Activated T-helper 1 cell treated with anti-CD3 and anti-CD28 coated beads, Interleukin-2, amount 50 U/mL, for 16 hours (primary cell): ENCODE measurements around the gene EGF.

ENCODE experiments used
- DNase-seq, 2 donors: peaks; one replicate each; pipeline ENCODE4 v3.0.0-alpha.2; 2020; ENCODE audit warnings: low read depth in 1 of 2, low spot score in 1 of 2

The EGF gene

DNA sequence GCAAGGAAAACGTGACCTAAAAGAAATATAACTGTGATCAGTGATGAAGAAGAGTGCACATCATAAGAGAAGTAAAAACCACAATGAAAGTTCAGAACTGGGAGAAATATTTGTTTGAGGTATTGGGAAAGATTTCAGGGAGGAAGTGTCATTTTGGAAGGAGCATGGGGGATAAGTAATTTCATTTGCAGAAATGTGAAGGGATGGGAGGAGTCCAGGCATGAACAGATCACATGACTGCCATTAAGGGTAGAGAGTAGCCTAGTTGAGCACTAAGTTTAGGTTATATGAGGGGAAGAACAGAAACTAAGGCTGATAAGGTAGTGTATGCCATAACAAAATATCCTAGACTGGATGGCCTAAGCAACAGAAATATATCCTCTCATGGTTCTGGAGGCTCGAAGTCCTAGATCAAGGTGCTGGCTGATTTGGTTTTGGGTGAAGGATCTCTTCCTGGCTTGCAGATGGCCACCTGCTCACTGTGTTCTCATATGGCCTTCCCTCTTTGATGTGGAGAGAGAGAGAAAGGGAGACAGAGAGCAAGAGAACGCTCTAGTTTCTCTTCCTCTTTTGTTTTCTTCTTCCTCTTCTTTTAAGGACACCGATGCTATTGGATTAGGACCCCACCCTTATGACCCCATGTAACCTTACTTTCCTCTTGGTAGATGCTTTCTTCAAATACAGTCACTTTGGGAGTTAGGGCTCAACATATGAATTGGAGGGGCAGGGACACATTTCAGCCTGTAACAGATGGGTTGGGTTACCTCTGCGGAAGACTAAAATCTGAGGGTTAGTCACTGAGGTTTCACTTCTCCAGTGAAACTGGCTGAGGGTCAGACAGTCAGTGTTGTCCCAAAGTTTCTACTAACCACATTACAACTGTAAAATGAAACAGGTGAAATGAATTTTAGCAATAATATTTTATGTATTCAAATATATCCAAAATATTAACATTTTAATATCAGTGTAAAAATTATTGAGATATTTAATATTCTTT, 77.9 kb downstream of the EGF start:
- no peak for DNase-seq

DNA sequence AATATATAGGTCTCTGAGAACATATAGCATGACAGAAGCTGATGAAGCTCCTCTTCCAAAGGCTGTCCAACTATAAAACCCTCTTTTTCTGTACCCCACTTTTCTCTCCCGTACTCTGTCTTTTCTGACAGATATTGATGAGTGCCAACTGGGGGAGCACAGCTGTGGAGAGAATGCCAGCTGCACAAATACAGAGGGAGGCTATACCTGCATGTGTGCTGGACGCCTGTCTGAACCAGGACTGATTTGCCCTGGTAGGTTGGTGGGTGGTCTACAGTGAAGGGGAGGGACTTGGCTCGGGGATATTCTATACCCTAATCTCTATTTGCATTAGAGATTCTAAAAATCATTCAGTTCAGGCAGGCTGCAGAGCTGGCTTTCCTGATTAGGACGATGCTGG, 80.4 kb downstream of the EGF start:
- DNase-seq, result no peak

DNA sequence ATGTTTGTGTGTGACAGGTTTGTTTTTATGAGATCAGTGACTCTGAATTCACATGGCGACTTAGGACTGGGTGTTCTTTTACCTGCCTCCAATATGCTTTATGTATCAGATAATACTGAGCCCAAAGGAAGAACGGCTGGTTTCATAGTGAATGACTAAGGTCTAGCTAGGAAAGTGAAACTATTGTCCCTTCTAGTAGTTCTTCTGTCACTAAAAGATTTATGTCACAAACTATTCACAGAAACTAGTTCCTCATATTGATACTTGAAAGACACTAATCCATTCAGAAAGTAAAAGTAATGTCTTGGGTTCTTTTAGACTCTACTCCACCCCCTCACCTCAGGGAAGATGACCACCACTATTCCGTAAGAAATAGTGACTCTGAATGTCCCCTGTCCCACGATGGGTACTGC, 81.7 kb downstream of the EGF start:
- DNase-seq, result no peak

DNA sequence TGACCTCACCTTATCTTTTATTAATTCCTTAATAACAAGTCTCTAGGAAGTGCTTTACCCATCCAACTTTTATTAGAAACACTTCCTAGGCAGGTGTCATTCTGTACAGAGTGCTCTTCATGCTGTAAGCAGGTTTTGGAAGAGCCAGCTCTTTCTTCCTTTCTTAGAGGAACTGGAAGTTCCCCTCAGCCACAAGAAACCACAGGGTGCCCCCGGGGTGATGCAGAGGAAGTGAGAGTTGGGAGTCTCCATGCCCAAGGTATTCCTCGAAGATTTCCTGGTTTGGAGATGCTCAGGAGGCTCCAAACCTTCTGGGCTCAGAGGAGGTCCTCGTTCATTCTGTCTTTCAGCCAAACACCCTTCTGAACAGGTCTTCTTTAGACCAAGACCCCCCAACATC, 83.8 kb downstream of the EGF start:
- DNase-seq, result no peak

DNA sequence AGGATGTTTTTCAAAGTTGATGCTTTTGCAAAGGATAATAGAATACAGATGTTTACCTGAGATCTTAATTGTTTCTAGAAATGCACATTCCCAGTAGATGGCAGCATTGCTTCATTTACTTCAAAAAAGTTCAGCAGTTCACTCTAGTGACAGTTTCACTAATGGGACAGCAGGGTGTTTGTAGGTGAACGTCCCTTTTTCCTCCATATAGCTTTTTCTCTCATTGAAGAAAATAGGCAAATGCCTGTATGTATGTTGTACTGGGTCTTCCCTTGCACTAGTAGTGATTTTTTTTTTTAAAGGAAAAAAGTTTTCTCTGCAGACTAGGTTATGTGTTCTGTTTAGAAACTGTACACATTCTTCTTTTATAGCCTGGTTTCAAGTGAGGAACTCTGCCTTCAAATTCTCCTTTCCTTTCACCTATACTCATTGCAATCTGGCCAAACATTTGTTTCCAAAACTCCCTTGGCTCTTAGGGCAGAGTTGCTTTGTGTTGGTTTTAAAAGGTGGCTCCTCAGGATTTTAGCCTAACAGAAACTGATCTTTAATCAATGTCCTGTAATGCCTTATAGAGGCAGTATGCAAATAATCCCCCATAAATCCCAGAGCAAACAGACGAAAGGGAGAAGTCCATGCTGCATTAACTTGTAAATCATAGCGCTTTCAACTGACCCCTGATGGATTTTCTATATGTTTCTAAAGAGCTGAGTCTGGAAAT, 86.3 kb downstream of the EGF start:
- no peak for DNase-seq

DNA sequence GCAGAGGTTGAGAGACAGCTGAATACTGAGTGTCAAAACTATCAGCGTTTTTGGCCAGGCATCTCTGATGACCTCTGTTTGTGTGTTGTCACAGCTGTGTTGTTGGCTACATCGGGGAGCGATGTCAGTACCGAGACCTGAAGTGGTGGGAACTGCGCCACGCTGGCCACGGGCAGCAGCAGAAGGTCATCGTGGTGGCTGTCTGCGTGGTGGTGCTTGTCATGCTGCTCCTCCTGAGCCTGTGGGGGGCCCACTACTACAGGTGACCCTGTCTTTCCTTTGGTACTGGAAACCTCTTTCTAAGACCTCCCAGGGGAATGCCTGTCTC, 86.9 kb downstream of the EGF start:
- DNase-seq, result no peak

DNA sequence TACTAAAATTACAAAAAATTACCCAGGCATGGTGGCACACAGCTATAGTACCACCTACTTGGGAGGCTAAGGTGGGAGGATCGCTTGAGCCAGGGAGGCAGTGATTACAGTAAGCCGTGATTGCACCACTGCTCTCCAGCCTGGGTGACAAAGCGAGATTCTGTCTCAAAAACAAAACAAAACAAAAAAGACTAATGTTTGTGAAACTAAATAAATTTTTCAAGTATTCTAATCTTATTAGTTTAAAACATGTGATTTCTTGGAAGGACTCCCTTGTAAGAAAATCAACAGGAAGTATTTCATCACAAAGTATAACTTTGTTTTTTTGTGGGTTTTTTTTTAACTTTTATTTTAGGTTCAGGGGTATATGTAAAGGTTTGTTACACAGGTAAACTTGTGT, 89.6 kb downstream of the EGF start:
- DNase-seq, result no peak

DNA sequence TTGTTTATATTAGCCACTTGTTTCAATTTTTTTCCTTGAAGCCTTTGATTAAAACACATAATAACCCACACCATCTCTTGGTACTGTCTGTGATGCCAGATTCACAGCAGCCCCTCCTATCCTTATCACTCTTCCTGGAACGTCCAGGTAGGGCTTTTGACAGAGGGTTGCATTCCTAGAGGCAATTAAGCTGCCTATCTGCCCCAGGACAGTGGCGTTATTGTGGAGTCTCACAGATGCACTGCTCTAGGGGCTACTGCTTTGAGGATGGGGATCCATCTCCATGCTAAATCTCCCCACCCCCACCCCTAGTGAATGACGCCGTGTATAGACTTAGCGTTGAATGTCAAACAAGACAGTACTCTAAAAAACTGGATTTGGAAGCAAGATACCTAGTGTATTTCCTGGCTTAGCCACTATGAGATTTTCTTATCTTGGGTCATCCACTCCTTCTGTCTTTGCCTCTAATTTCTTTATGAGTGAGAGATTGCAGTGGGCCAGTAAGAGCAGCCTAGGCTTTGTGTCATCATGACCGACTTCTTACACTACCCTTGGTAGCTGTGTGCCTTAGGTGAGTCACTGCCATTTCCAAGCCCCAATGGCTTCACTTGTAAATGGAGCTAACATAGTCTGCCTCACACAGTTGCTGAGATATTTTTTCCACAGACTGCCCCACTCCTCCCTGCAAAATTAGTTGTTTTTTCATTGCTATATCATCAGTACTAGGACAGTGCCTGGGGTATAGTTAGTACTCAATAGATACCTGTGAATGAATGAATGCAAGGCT, 90.9 kb downstream of the EGF start:
- DNase-seq, result no peak

DNA sequence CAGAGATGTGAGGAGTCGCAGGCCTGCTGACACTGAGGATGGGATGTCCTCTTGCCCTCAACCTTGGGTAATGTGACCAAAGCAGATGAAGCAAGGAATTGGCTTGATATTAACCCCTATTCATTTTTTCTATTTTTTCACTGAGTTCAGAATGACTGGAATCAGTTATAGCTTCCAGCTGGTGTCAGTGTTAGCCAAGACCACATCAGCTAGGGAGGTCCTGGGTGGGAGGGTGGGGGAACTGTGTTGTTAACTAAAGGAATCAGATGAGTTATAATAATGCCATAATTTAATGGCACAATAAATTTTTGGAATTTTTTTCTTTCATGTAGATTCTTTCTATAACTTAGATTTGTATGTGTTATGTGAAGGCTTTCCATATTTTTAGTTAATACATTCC, 91.9 kb downstream of the EGF start:
- no peak for DNase-seq

DNA sequence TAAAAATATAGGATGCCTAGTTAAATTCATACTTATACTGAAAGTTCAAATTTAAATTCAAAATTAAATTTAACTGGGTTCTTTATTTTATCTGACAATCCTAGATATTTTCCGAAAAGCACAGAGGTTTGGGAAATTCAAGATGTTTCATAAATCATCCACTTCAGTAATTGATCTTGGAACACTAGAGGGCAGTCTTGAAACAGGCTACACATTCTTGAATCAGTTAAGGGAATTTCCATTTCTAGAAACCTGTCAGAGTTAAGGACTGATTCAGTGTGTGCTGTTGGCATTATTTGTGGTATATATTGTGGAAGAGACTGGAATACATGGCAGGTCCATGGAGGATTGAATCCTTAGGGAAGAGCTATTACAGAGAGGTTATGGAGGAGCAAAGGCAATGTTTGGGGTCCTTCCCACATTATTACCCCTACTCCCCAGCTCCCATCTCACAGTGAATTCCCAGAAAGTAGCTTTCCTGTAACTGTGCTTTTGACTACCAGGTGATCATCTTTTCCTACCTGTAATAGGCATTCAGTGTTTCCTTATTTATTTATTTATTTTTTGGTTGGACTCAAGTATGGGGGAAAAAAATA, 92.9 kb downstream of the EGF start:
- no peak for DNase-seq

DNA sequence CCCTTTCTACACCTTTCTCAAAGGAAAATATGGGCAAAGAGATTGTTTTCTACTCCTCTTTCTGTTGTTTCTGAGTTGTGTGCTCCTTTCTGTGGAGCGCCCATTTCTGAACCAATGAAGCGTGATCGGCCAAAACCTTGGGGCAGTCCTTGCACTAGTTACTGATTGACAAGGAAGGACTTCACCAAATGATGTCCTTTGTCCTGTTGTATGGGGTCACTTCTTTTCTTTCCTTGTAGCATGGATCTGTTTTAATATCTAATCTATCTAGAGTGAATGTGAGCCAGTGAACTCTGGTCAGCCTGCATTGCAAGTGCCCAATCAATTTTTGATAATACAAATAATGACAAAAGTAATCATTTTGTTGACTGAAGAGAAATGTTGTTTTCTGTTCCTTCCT, 94.5 kb downstream of the EGF start:
- DNase-seq, result no peak

DNA sequence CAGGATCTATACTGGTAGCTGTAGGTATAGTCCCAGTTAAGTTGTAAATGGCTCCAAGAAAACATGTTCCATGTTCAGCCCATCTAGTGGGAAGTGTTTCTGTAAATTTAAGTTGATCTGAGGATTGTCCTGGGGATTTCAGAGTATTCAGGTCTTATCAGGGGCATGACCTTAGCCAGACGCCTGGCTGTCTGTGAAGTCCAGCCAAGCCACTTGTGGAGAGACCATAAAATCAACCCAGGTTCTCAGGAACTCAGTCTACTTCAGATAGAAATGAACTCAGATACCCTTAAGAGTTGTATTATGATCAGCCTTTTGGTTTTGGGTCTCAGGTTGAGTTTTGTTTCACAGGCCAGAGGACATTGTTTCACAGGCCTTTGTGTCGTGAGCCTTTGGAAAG, 95.9 kb downstream of the EGF start:
- no peak for DNase-seq

DNA sequence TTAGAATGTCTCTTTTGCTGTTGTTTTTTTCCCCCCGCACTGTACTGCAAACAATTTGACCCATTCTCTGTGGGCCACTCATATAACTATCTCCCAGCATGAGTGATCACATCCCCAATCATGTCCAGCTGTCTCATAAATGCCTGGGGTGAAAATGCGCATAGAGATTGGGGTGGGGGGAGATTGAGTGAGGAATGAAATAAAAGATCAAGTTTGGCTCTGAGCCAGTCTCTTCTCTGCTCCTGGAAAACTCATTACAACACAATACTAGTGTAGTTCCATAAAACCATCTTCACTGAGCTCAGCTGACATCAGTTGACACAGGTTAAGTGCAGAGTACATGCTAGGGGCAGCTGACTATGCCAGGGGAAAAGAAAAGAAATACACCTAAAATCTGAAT, 96.9 kb downstream of the EGF start:
- no peak for DNase-seq

DNA sequence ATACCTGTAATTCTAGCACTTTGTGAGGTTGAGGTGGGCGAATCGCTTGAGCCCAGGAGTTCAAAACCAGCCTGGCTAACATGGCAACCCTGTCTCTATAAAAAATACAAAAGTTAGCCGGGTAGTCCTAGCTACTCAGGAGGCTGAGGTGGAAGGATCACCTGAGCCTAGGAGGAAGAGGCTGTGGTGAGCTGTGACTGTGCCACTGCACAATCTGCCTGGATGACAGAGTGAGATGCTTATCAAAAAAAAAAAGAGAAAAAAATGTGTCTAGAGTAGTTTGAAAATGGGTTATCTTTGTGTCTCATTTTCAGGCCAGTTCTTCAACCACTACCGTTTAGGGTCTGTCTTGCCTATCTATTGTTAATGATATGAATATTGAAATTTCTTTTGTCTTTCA, 98.1 kb downstream of the EGF start:
- no peak for DNase-seq

DNA sequence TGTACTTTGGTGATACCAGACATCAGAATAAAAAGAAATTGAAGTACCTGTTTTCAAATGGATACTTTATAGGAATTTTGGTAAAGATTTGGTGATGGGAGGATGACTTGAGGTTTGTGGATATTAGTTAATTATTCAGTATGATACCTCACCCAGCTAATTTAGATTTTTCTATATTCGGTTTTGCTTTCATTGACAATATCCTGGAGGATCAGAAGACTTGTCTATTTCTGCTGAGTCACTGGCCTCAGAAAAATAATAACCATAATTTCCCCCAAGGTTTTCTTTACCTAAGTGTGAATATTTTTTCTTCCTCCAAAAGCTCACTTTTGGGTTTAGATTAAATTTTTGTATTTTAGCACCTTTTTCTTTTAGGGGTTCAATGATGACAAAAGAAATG, 100.2 kb downstream of the EGF start:
- DNase-seq, result no peak

DNA sequence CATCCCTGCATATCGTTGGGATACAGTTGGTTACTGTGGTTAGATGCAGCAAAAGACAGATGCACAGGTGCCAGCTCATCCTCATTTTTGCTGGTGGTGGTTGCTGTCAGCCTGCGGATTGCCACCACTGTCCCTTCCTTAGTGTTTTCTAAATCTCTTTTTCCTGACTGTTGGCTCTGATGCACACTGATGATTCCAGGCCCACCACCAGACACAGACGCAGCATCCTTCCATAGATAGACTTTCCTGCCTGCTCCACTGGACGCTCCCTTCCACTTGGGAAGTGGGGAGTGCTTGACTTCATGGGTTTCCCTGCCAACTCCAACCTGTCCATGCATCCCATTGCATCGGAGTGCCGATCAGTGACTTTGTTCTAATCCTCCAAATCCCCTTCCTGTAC, 101.5 kb downstream of the EGF start:
- no peak for DNase-seq

DNA sequence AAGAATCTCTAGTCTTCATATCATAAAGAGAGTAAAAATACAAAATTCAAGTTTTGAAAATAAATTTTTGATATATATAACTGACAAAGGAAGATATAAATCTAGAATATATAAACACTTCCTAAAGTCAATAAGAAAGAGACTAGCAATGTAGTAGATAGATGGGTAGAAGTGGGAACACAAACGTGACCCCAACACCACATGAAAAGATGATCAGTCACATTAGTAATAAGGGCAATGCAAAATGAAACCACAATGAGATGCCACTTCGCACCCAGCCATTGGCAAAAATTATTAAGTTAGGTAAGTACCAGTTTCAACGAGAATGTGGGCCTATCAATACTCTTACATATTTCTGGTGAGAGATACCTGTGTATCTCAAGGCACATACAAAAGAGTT, 106.5 kb downstream of the EGF start:
- DNase-seq, result no peak

DNA sequence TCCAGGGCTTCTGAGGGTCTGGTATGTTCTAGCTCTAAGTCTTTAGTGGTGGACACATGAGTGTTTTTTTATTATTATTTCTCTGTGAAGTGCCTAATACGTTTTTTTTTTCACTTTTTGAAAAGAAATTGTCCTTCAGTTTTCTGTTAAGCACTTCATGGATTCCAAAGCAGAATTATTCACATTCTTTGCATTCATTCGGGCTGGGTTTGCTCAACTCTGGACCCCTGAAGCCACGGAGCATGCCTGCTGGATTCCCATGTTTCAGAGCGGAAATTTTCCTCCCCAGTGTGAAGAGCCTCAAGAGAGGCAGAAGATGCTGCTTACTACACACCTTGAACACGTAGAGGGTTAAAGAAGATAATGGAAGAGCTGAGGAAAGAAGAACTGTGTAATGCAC, 107.5 kb downstream of the EGF start:
- DNase-seq, result no peak

DNA sequence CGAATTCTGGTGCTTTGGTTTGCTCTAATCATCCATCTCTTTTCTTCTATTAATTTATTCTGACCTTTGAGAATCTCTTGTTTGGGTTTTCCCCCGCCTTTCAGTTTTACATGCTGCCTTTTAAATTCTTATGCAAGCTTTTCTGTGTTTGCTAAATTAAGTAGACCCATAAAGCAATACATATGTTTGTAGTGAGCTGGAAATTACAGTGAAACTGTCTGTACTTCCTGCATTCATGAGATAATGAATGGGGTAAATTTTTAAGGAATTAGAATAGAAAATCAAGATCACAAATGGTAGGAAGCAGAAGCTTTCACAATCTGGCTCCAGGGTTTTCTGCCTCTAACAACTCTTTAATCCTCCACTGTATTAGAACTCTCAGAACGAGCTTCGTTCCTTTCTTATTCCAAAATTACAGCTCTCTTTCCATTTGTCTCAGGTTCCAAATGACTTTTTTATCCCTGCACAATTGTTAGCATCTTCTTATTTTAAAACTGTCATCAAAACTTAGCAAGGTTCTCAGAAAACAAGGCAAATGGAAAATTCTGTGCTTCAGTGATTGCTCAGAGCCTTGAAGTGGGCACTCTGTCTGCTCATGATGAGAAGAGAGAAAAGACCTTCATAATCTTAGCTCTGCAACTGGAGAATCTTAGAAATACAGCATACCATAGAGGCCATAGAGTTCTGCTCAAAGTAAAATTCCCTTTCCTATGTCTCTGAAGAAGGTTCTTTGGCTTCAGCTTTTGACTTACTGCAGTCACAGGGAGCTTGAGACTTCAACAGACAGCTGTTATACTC, 108.2 kb downstream of the EGF start:
- DNase-seq, result no peak

DNA sequence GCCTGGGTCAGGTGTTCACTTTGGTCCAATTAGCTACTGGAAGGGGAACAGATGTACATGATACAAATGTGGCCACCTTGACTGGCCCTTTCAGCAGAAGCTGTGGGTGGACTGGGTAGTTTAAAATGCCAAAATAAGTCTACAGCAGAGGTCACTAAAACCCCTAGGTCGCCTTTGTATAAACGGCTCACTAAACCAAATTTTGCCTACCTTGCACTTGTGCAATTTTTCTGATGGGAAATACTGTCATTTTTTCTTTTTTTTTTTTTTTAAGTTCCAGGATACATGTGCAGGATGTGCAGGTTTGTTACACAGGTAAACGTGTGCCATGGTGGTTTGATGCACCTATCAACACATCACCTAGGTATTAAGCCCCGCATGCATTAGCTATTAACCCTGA, 109.8 kb downstream of the EGF start:
- no peak for DNase-seq

DNA sequence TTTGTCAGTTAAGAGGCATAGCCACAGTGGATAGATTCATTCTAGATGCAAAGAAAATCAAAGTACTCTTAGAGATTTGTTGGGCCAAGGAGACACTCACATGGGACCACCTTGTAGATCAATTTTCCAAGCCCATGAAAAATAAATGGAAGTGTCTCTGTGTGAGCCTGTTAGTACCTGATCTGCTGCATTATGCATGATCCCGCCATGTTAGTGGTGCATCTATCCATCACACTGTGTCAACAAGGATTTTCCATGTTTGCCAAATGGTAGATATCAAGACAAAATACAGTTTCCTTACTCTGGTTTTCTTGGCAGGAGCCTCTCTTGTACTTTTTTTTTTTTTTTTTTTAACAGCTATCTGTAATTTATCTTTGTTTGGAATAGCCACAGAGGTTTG, 112.4 kb downstream of the EGF start:
- no peak for DNase-seq
